Myocyte (in vitro differentiated cells): ENCODE measurements around the gene LRFN3. TPM values are rescaled to one million over a fixed set of nuclear protein-coding genes. Genes with fewer than 3 reads are reported as not detected.
A peak's percentile ranks its signal among the peaks of the same experiment; 100 is the strongest.
"Not testable (repeated sequence)": the region's sequence is repeated elsewhere in the genome, so short reads cannot be mapped to it uniquely, and the experiment has no call there.

Experiments
- DNase-seq: peaks from one replicate; pipeline ENCODE4 v3.0.0-alpha.2; 2012; ENCODE audit warnings: low read depth
- total RNA-seq: library from RNA; depleted of rRNA; stranded (reverse); fragments of >200 nt; gene quantifications from 2 replicates; pipeline ENCODE4 v1.2.3, GENCODE V29; 2014

LRFN3 gene
- total RNA-seq, 1 donor from 2014 or later, result 5.3 TPM

DNA sequence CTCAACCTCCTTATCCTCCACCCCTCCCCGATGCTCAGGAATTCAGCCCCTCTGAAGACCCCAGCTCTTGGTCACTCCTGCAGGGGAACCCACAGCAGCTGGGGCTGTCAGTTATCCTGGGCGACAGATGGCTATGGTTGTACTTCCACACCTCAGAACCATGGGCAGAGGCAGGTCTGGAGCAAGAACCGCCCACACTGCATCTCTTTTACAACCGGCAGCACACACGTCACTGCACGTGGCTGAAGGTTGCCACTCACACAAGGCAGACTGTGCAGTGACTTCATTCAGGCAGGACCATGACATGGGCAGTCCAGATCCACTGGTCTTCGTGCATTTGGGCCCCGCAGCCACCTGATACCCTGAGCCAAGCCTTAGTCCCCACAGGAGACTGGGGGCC lies 37.3 kb downstream of the LRFN3 start:
- peak; percentile 29 for DNase-seq

DNA sequence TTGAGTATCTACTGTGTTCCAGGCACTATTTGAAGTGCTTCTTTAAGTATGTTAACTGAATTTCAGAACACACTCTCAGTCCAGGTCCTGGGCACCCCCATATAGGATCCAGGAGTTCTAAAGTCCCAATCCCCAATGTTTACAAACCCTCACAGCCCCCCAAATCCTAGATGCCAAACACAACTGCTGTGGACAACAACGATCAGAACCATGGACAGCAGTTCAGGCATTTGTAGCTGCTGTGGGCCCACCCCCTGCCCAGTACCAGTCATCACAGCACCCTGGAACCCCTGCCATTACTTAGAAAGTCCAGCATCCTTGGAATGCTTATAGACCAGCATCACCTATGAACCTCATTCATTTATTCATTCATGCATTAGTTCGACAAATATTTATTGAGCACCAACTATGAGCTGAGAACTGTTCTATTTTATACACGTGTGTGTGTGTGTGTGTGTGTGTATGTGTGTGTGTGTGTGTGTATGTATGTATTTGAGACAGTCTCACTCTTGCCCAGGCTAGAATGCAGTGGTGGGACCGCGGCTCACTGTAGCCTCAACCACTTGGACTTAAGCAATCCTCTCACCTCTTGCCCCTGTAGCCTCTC lies 39.5 kb downstream of the LRFN3 start:
- peak; percentile 48 for DNase-seq

DNA sequence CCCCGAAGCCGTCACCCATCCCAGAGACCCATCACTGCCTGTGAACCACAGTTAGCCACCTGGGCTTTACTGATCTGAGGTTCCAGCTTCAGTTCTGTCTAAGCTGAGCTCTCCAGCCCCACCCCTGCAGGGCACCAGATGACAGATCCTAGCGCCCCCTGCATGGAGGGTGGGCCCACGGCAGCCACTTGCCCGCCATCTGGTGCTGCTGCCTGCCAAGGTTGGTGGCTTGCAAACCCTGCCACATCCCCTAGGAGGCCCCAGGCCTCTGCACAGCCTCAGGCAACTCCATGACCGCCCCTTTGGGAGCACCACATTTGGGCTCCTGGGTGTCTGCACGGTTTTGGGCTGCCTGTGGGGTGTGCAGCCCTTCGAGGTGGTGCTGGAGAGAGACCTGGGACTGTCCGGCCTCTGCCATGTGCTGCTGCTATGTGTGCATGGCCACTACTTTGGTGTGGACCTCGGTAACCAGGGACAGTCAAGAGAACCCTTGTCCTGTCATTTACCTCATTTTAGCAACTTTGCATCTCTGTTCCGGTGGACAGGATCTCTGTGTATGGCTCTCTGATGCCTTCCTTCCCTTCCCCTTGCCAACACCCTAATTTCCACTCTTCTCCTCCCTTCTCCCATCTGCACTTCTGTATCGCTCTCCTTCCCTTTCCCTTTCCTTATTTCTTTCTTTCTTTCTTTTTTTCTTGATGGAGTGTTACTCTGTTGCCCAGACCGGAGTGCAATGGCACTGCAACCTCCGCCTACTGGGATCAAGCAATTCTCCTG lies 41.5 kb downstream of the LRFN3 start:
- DNase-seq, result no peak

GRCh38 chr19:35978271-35978670 lies 42.1 kb downstream of the LRFN3 start:
- no peak for DNase-seq

DNA sequence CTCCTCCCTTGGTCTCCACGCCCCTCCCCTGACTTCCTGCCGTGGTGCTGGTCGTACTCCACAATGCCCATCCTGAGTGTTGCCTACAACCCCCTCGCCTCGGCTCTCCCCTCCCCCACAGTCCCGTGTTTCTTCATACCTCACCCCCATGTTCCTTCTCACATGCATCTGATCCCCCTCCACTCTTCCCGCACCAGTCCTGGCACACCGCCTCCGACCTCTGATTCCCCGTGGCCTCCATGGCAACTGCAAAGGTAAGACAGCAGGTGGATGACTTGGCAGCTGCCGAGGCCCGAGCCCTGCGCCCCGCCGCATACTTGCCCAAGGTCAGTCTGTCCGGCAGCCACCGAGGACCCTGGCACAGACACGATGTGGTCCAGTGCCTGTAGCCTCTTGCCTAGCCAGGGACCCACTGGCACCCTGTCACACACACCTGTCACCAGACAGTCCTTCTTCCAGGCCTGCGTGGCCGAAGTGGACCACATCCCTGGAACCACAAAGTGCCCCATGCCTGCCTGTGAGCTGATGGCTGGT lies 42.7 kb downstream of the LRFN3 start:
- DNase-seq, result no peak

GRCh38 chr19:35980997-35981396 lies 44.8 kb downstream of the LRFN3 start:
- DNase-seq, result not testable (repeated sequence)

GRCh38 chr19:35983177-35983576 lies 47.0 kb downstream of the LRFN3 start:
- no peak for DNase-seq

DNA sequence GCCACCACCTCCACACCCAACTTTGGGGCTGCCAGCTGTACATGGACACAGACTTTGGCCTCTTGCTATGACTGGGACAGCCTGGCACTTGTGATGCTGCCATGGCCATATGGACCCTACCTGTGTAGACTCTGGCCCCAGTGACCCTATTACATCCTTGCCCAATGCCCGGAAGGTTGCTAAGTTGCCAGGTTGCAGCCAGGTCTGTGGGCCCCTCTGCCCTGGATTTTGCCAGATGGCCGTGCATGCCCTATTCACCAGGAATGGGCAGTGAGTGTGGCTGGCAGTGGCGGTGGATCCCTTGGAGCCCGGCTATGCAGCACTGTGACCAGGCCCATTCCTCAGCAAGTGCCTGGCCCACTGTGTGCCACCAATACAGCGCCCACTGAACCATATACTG lies 49.9 kb downstream of the LRFN3 start:
- DNase-seq, result no peak

DNA sequence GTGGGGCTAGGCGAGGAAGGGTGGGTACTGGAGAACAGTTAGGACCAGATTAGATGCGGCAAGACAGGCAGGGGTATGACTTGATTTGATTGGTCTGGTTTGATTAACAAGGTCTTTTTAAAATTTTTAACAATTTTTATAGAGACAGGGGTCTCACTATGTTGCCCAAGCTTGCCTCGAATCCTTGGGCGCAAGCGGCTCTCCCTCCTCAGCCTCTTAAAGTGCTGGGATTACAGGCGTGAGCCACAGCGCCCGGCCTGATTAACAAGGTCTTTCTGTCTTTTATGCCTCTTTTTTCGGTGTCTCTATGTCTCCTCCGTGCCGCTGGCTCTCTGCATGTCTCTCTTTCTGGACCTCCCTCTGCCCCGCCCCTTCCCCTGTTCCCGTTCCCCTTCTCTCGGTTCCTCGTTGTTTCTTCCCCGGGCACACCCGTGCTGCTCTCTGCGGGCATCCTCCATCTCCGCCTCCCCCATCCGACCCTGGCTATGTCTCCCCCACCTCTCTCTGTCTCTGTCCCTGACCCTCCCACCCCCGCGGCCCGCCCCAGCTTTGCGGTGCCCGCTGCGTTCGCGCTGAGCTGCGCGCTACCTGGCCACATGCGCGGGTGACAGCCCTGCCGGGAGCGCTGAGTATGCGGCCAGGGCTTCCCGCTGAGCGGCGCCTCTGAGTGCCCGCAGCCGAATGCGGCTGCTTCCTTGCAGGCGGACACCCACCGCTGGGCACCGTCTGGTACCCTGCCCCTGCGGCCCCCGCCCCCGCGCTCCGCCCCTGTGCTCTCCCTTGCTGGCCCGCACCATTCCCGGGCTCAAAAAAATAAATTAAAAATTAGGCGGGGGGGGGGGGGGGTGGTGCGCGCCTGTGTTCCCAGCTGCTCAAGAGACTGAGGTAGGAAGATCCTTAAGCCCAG lies 50.7 kb downstream of the LRFN3 start:
- DNase-seq, result no peak

GRCh38 chr19:35987571-35987896 lies 51.4 kb downstream of the LRFN3 start:
- DNase-seq, result no peak

DNA sequence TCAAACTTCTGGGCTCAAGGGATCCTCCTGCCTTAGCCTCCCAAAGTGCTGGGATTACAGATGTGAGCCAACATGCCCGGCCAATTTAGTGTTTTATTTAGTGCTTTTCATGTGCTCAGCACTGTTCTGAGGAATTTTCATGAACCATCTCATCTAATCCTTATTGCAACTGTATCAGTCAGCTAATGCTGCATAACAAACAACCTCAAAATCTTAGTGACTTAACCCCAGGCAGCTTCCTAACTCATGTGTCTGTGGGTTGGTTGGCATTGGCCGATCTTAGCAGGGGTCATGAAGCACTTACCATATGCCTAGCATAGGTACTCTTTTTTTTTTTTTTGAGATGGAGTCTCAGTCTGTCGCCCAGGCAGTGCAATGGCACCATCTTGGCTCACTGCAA lies 52.6 kb downstream of the LRFN3 start:
- DNase-seq, result no peak

DNA sequence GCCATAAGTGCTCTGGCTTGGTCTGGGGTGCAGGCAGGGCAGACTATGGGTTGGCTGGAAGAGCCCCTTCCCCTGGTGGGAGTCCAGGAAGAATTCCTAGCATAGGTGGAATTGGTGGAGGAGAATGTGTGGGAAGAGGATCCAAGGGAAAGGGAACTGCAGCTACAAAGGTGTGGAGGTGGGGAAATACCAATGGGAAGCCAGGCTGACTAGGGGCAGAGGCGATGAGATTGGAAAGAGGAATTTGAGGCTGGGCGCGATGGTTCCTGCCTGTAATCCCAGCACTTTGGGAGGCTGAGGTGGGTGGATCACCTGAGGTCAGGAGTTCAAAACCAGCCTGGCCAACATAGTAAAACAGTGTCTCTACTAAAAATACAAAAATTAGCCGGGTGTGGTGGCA lies 54.0 kb downstream of the LRFN3 start:
- DNase-seq, result no peak

GRCh38 chr19:35990771-35991730 lies 54.9 kb downstream of the LRFN3 start:
- no peak for DNase-seq

DNA sequence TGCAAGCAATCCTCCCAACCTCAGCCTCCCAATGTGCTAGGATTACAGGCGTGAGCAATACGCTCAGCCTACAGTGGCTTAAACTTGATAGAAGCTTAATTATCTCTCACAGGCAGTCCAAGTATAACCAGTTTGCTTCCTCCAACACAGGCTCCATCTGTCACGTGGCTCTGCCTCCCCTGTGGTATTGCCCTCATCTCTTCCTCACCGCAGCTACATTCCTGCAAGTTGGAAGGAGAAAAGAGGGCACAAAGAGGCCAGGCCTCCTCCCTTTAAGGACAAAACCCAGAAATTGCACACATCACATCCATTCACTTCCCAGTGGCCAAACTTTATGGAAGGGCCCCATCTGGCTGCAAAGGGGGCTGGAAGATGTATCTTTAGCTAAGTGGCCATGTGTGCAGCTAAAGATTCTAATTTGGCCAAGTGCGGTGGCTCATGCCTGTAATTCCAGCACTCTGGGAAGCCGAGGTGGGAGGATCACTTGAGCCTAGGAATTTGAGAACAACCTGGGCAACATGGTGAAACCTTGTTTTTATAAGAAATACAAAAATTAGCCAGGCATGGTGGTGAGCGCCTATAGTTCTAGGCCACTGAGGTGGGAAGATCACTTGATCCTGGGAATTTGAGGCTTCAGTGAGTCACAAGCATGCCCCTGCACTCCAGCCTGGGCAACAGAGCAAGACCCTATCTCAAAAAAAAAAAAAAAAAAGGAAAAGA lies 55.7 kb downstream of the LRFN3 start:
- DNase-seq, result peak; percentile 34

DNA sequence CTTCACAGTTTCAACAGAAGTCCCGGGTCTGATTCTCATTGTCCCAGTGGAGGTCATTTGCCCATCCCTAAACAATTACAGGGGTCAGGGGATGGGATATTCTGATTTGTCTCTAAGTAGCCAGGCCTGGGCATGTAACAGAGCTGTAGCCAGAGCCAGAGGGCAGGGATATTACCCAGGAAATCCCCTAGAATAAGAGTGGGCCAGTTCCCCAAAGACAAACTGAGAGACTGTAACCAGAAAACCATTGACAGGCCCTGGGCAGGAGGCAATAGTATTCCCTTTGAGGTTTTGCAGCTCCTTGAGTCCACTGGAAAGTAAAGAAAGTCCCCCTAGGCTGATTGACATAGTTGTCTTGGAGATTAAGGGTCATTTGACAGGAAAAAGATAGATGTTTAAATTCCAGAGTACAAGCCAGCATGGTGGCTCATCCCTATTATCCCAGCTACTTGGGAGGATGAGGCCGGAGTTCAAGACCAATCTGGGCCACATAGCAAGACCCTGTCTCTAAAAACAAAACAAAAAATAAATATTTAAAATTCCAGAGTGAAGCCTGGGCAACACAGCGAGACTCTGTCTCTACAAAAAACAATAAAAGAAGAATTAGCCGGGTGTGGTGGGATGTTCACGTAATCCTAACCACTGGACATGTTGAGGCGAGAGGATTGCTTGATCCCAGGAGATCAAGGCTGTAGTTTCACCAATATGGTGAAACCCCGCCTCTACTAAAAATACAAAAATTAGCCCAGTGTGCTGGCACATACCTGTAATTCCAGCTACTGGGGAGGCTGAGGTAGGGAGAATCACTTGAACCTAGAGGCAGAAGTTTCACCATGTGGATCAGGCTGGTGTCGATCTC lies 57.0 kb downstream of the LRFN3 start:
- no peak for DNase-seq

DNA sequence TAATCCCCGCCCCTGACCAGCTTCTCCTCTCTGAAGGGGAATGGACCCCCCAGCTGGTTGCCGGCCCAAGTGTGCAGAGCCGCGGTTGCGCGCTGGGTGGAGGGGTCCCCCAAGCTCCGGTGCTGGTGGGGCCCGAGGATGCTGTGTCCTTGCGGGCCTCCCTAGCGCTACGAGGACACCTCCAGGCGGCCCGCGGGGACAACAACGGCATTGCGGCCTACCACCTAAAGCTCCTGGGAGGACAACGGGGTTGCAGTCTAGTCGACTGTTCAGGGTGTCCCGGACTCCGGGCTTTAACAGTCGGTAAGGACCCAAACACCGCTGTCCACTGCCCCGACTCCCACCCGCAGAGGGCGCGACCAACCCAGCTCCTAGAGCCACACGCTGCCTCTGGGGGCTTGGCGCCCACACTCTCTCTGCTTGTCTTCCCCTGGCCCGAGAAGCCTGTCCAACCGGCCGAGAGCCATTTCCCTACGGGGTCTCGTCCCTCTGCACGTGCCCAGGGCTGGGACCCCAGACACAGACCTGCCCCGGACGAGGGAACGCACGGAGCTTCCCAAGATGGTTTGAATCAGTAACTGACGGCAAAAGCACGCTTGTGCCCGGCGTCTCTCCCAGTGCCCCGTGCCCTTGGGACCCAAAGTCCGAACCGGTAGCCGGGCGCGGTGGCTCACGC lies 57.9 kb downstream of the LRFN3 start:
- no peak for DNase-seq
